Endothelial cell of umbilical vein (primary cell): ENCODE data around the gene ARHGDIA.

Experiments
- POLR2A ChIP-seq: IDR thresholded peaks from 2 replicates; pipeline ENCODE4 v1.6.1; 2012; ENCODE audit warnings: low read depth, mild to moderate bottlenecking, control low read depth, low read length
- POLR2AphosphoS5 ChIP-seq: IDR thresholded peaks from 2 replicates; pipeline ENCODE4 v1.6.1; 2012; ENCODE audit warnings: low read depth, mild to moderate bottlenecking, control low read depth, low read length, moderate library complexity; ENCODE audit not compliant: insufficient read depth
- TF ChIP-seq, protein P1 (sequence below), 2 donors: IDR thresholded peaks; 1 replicate in 1 of 2; 2 replicates in 1 of 2; pipeline ENCODE4 v1.5.1; 2011; ENCODE audit warnings: low read length in 2 of 2, mild to moderate bottlenecking in 2 of 2, moderate library complexity in 2 of 2, control low read depth in 1 of 2, inconsistent platforms in 1 of 2, low read depth in 1 of 2; ENCODE audit not compliant: insufficient read depth in 1 of 2; ENCODE audit errors: extremely low read depth in 1 of 2

DNA sequence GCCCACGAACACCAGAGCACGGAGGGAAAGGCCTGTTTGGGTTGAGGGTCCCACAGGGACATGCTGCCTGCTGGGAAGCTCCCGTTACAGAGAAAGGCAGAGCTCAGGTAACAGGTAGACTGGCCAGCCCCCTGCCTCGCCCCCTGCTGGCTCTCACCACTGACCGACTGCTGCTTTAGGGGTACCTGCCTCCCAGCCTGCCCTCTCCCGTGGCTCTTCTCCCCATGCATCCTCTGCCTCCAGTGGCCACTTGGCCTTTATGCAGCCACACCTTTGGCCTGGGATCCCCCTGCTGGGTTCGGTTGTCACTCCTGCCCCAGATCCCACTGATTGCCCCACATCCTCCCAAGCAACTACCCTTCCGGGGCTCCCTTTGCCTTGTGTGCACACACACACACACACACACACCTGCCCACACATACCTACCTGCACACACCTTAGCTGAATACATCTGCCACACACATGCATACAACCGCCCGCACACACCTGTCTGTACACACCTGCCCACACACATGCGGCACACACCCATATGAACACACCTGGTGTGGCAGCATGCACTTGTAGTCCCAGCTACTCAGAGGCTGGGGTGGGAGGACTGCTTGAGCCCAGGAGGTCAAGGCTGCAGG, 45.2 kb downstream of the ARHGDIA start:
- TF ChIP-seq, protein P1, sequence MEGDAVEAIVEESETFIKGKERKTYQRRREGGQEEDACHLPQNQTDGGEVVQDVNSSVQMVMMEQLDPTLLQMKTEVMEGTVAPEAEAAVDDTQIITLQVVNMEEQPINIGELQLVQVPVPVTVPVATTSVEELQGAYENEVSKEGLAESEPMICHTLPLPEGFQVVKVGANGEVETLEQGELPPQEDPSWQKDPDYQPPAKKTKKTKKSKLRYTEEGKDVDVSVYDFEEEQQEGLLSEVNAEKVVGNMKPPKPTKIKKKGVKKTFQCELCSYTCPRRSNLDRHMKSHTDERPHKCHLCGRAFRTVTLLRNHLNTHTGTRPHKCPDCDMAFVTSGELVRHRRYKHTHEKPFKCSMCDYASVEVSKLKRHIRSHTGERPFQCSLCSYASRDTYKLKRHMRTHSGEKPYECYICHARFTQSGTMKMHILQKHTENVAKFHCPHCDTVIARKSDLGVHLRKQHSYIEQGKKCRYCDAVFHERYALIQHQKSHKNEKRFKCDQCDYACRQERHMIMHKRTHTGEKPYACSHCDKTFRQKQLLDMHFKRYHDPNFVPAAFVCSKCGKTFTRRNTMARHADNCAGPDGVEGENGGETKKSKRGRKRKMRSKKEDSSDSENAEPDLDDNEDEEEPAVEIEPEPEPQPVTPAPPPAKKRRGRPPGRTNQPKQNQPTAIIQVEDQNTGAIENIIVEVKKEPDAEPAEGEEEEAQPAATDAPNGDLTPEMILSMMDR (IDR thresholded peaks at IDR 0.05; ENCODE audit: extremely low read depth in 1 of 2, insufficient read depth in 1 of 2, low read depth in 1 of 2, low read length in 2 of 2): no peak
- TF ChIP-seq POLR2A (no peak), POLR2AphosphoS5 (no peak)
